Lung (tissue), 12 donors: ENCODE data around the gene KLHDC4. TPM values are rescaled to one million over a fixed set of nuclear protein-coding genes. Genes with fewer than 3 reads are reported as not detected.

ENCODE experiments used
- ATAC-seq: fragments of 200-7000 bp; cut with Tn5 transposase; one replicate; pipeline ENCODE4 v1.9.1; 2020; ENCODE audit warnings: moderate number of reproducible peaks; ENCODE audit not compliant: insufficient read depth, low FRiP score
- DNase-seq, 3 donors: peaks; one replicate each; pipeline ENCODE4 v3.0.0-alpha.2; 2013 to 2017
- H3K27ac ChIP-seq, 2 donors: one replicate each; pipeline ENCODE4 v1.5.1; 2013; ENCODE audit warnings: mild to moderate bottlenecking in 2 of 2, moderate library complexity in 2 of 2, control low read depth in 1 of 2, inconsistent platforms in 1 of 2, low read depth in 1 of 2, low read length in 1 of 2
- H3K27me3 ChIP-seq, 3 donors: one replicate each; pipeline ENCODE4 v1.5.1; 2013; ENCODE audit warnings: low read length in 2 of 3; ENCODE audit not compliant: control insufficient read depth in 3 of 3, insufficient read depth in 3 of 3
- H3K36me3 ChIP-seq, 4 donors: one replicate each; pipeline ENCODE4 v1.5.1; 2013; ENCODE audit warnings: low read length in 4 of 4, mild to moderate bottlenecking in 1 of 4, moderate library complexity in 1 of 4; ENCODE audit not compliant: control insufficient read depth in 4 of 4, insufficient read depth in 4 of 4
- H3K4me1 ChIP-seq, 5 donors: one replicate each; pipeline ENCODE4 v1.5.1; 2013; ENCODE audit warnings: low read length in 5 of 5, mild to moderate bottlenecking in 2 of 5, moderate library complexity in 1 of 5; ENCODE audit not compliant: control insufficient read depth in 5 of 5, insufficient read depth in 5 of 5
- H3K4me3 ChIP-seq: one replicate; pipeline ENCODE4 v1.5.1; 2013; ENCODE audit warnings: mild to moderate bottlenecking, control low read depth, moderate library complexity
- H3K9ac ChIP-seq, 2 donors: one replicate each; pipeline ENCODE4 v1.5.1; 2013; ENCODE audit warnings: low read length in 2 of 2, control low read depth in 1 of 2; ENCODE audit not compliant: insufficient read depth in 1 of 2
- H3K9me3 ChIP-seq, 4 donors: one replicate each; pipeline ENCODE4 v1.5.1; 2013; ENCODE audit warnings: low read length in 3 of 4, mild to moderate bottlenecking in 1 of 4, moderate library complexity in 1 of 4; ENCODE audit not compliant: control insufficient read depth in 4 of 4, insufficient read depth in 3 of 4
- CTCF ChIP-seq: IDR thresholded peaks from 2 replicates; pipeline ENCODE4 v1.5.1; 2012; ENCODE audit warnings: mild to moderate bottlenecking; ENCODE audit errors: control extremely low read depth, extremely low read depth
- WGBS, 2 donors: extraction: QIAGEN DNeasy Blood & Tissue Kit; methylation state at CpG; one replicate each; pipeline ENCODE4 v1.1.7; 2013; 5-methylcytosine and 5-hydroxymethylcytosine counted together
- polyA plus RNA-seq, 2 donors: library from polyadenylated mRNA; stranded (reverse); fragments of 200-250 nt; gene quantifications; one replicate each; pipeline ENCODE4 v1.2.1, GENCODE V29; 2013
- total RNA-seq, 2 donors: library from RNA; depleted of rRNA in 1 of 2; stranded (reverse); fragments of >200 nt in 1 of 2; gene quantifications; one replicate each; pipeline ENCODE4 v1.2.1, GENCODE V29; 2014 to 2021
- donor health status: control.
- donor health status: control.
- donor health status: Bipolar disorder and iron deficiency.
- donor health status: healthy.
- donor health status: DM: yes; HTN: yes; CAD: no.

The KLHDC4 gene
- total and polyA plus RNA-seq, 4 donors, result 23.3 to 48.4 (median 38.4) TPM

DNA sequence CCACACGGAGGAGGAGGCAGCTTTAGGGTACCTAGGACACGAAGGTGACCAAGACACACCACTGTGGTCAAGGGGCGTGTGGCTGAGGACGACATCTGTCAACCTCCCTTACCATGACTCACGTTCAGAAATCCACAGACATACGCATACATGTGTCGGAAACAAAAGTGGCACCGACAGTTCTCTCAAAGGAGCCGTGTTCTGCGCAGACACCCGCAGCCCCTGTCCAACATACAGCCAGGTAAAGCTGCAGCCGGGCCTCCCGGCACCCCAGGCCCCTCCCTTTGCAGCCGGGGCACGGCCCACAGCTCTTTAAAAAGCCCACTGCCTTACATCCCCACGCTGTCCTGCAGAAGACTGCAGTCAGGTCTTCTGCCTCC lies 40.5 kb upstream of the KLHDC4 start:
- ATAC-seq (peak; percentile 24), DNase-seq (no peak)
- Histone ChIP-seq H3K4me3 (no peak overlapping the region), H3K27ac (peak overlapping the region; percentile 26 to 49), H3K36me3 (no peaks in the 10 kb centered on the region), H3K27me3 (no peaks in the 10 kb centered on the region), H3K9ac (no peak overlapping the region), H3K4me1 (peaks cover 0 to 10% (median 6%) of the 10 kb centered on the region in 5 donors), H3K9me3 (peaks cover 0 to 13% (median 0%) of the 10 kb centered on the region in 4 donors)
- 41 to 48% methylated on average over 16 of the region's 16 CpGs for WGBS, 2 donors
- no peak for TF ChIP-seq CTCF

DNA sequence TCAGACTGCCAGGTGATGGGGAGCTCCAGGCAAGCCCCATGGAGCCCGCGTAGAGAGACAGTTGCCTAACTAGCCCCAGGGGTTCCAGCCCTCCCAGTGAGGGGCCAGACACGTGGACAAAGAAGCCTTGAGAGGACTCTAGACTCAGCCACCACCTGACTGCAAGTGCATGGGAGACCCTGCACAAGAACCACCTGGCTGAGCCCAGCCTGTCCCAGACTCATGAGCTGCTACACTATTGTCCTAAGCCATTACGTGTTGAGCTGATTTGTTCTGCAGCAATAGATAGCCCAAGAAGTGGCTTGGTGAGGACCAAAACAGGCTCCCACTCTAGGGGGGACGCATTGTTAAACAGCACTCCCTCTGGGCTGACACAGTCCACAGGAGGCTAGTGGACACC lies 37.6 kb upstream of the KLHDC4 start:
- Histone ChIP-seq H3K36me3 (no peaks in the 10 kb centered on the region), H3K27me3 (no peaks in the 10 kb centered on the region), H3K9ac (no peak overlapping the region), H3K27ac (no peak overlapping the region), H3K4me3 (no peak overlapping the region), H3K4me1 (peaks cover 0 to 10% (median 6%) of the 10 kb centered on the region in 5 donors), H3K9me3 (peaks cover 0 to 17% (median 0%) of the 10 kb centered on the region in 4 donors)
- DNase-seq, result no peak
- ATAC-seq, result no peak
- TF ChIP-seq CTCF, result no peak
- WGBS, 2 donors, result 85 to 91% methylated on average over 5 of the region's 5 CpGs

- no peak for DNase-seq
Observed at GRCh38 chr16:87802670-87803069, 36.9 kb upstream of the KLHDC4 start.

More at GRCh38 chr16:87802670-87803069, 36.9 kb upstream of the KLHDC4 start:
- H3K4me1 ChIP-seq, result peaks cover 0 to 10% (median 6%) of the 10 kb centered on the region in 5 donors
- no peaks in the 10 kb centered on the region for H3K36me3 ChIP-seq
- no peak for TF ChIP-seq CTCF
- no peak overlapping the region for H3K9ac ChIP-seq
- WGBS, 2 donors, result 65 to 72% methylated on average over 7 to 8 of the region's 8 CpGs
- ATAC-seq, result no peak
- H3K9me3 ChIP-seq, result peaks cover 0 to 17% (median 0%) of the 10 kb centered on the region in 4 donors
- no peak overlapping the region for H3K4me3 ChIP-seq
- H3K27me3 ChIP-seq, result no peaks in the 10 kb centered on the region
- no peak overlapping the region for H3K27ac ChIP-seq
